Measurements from ENCODE around the gene CLEC2D.

- TF ChIP-seq EZH2 (IDR thresholded peaks at IDR 0.05; ENCODE audit: low read length, missing control alignments) = no peak
- TF ChIP-seq CTCF (conservative IDR thresholded peaks at IDR 0.05 in 1 of 2, IDR thresholded peaks at IDR 0.05 in 1 of 2; ENCODE audit: low read depth in 1 of 2, low read length in 2 of 2) = no peak
These were observed 73.1 kb downstream of the CLEC2D start for GRCh38 chr12:9742661-9743060.

All from fibroblast of lung (primary cell).